A673 (cell line): ENCODE measurements around the gene STS. TPM values are rescaled to one million over a fixed set of nuclear protein-coding genes. Genes with fewer than 3 reads are reported as not detected.

Experiments used
- Bru-seq: library from RNA; stranded (reverse); fragments of 400-500 nt; gene quantifications from one replicate; lab custom pipeline; 2021; lab: Mats Ljungman, UMichigan
- BruChase-seq, 2 experiments: library from RNA; stranded (reverse); fragments of 400-500 nt; gene quantifications; one replicate each; lab custom pipeline; 2021; lab: Mats Ljungman, UMichigan
- BruUV-seq: library from RNA; stranded (reverse); fragments of 400-500 nt; replicated peaks from 2 replicates; lab custom pipeline; 2021; lab: Mats Ljungman, UMichigan
- CTCF ChIA-PET: fragments of 300-600 bp; sonication (Branson Sonifier 250); formaldehyde crosslinking; loops from one replicate; lab custom pipeline; 2022; ENCODE audit warnings: antibody characterized with exemption; lab: Charles Lee
- POLR2A ChIA-PET: fragments of 300-600 bp; sonication (Branson Sonifier 250); formaldehyde crosslinking; loops from one replicate; lab custom pipeline; 2022; ENCODE audit warnings: antibody characterized with exemption; ENCODE audit not compliant: low non-redundant PET; lab: Charles Lee
- DNase-seq: peaks from one replicate; pipeline ENCODE4 v3.0.0-alpha.2; 2015; ENCODE audit warnings: low spot score
- H3K27ac ChIP-seq: fragments of 200-600 bp; sonication (generic); 2 replicates; pipeline ENCODE4 v1.5.1; 2016; ENCODE audit warnings: mixed run types, low read depth, mild to moderate bottlenecking, mixed read lengths, antibody characterized with exemption, low read length; ENCODE audit not compliant: poor library complexity, severe bottlenecking
- H3K27me3 ChIP-seq: fragments of 200-600 bp; sonication (generic); replicated peaks from 2 replicates; pipeline ENCODE4 v1.6.1; 2017; ENCODE audit warnings: mixed run types, low read depth, mild to moderate bottlenecking, mixed read lengths, antibody characterized with exemption, low read length; ENCODE audit not compliant: insufficient read depth, poor library complexity
- H3K36me3 ChIP-seq: fragments of 200-600 bp; sonication (generic); 2 replicates; pipeline ENCODE4 v1.6.1; 2016; ENCODE audit warnings: mixed run types, mild to moderate bottlenecking, mixed read lengths, antibody characterized with exemption, low read length; ENCODE audit not compliant: insufficient read depth, poor library complexity, severe bottlenecking
- H3K4me1 ChIP-seq: fragments of 200-600 bp; sonication (generic); 2 replicates; pipeline ENCODE4 v1.6.1; 2017; ENCODE audit warnings: mixed run types, mild to moderate bottlenecking, mixed read lengths, antibody characterized with exemption, low read length; ENCODE audit not compliant: insufficient read depth, poor library complexity, severe bottlenecking
- H3K4me3 ChIP-seq: fragments of 200-600 bp; sonication (generic); 2 replicates; pipeline ENCODE4 v1.5.1; 2016; ENCODE audit warnings: low read depth, mixed run types, mild to moderate bottlenecking, mixed read lengths, low read length; ENCODE audit not compliant: poor library complexity, severe bottlenecking
- H3K9me3 ChIP-seq: fragments of 200-600 bp; sonication (generic); 2 replicates; pipeline ENCODE4 v1.6.1; 2016; ENCODE audit warnings: mixed run types, low read depth, mild to moderate bottlenecking, mixed read lengths, antibody characterized with exemption, low read length; ENCODE audit not compliant: poor library complexity, severe bottlenecking
- CTCF ChIP-seq: fragments of 300-800, 200-600 bp; sonication (generic); conservative IDR thresholded peaks from 2 replicates; pipeline ENCODE4 v1.5.1; 2017; ENCODE audit warnings: low read depth, mild to moderate bottlenecking, antibody characterized with exemption, low read length, moderate library complexity, mixed read lengths
- EZH2 ChIP-seq: fragments of 200-600 bp; sonication (generic); IDR thresholded peaks from 2 replicates; pipeline ENCODE4 v1.6.1; 2017; ENCODE audit warnings: borderline replicate concordance, low read depth, mild to moderate bottlenecking, mixed read lengths, antibody characterized with exemption, low read length; ENCODE audit not compliant: poor library complexity, severe bottlenecking
- intact Hi-C: fragments of 100-400 bp; cut with micrococcal nuclease; formaldehyde crosslinking; loops from one replicate; pipeline ENCODE4 v1.10.0; 2022; ENCODE audit not compliant: unreplicated experiment
- long read RNA-seq: library from polyadenylated mRNA; stranded (forward); transcript quantifications from one replicate; pipeline ENCODE4 v2.0.0, GENCODE V29; 2022
- total RNA-seq: library from RNA; stranded (reverse); gene quantifications from 2 replicates; pipeline ENCODE4 v1.2.3, GENCODE V29; 2021

STS gene, protein sequence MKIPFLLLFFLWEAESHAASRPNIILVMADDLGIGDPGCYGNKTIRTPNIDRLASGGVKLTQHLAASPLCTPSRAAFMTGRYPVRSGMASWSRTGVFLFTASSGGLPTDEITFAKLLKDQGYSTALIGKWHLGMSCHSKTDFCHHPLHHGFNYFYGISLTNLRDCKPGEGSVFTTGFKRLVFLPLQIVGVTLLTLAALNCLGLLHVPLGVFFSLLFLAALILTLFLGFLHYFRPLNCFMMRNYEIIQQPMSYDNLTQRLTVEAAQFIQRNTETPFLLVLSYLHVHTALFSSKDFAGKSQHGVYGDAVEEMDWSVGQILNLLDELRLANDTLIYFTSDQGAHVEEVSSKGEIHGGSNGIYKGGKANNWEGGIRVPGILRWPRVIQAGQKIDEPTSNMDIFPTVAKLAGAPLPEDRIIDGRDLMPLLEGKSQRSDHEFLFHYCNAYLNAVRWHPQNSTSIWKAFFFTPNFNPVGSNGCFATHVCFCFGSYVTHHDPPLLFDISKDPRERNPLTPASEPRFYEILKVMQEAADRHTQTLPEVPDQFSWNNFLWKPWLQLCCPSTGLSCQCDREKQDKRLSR
- 1.7 and 2.5 TPM in 2 replicates for total RNA-seq
- Bru-seq, nascent RNA = percentile 37 among the genes with signal in this experiment
- percentile 34 among the genes with signal in this experiment for BruChase-seq, experiment 1, labeled RNA remaining after a 2-hour chase
- BruChase-seq, experiment 2, labeled RNA remaining after a 6-hour chase = percentile 41 among the genes with signal in this experiment
- long read RNA-seq, partial matches to known transcripts = 0 of 2 reads
- long read RNA-seq, other reads (novel, unspliced or antisense) = 2 of 2 reads

DNA sequence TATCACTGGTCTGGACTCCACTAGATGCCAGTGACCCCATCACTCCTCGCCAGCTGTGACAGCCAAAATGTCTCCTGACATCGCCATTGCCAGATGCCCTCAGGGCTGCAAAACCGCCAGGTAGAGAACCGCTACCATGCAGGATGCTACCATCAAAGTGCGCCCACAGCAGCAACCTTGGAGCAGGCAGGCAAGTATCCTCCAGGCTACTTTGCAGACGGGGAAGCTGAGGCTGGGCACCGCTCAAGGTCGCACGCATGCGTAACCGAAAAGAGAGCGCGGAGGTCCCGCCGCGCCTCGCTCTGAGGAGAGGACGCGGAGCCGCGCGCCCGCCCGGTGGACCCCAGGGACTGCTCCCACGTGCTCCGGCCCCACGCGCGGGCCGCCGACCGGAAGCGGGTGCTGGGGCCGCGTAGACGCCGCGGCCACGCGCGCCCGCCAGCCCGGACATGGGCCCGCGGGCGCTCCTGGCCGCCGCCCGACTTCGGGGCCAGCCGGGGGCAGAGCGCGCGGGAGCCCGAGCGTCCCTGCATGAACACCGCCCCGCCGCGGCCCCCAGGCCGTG lies at the start of gene STS:
TSS of gene STS (plus strand) at position 300 of the 565 bp plus-strand sequence. CDS start 105,488 bp downstream, outside the sequence.
- TF ChIP-seq CTCF = no peak
- no peak for TF ChIP-seq EZH2
- Histone ChIP-seq H3K9me3 (no peaks in the 10 kb centered on the region), H3K36me3 (no peaks in the 10 kb centered on the region), H3K27me3 (no peaks in the 10 kb centered on the region), H3K4me1 (no peaks in the 10 kb centered on the region), H3K27ac (peak within 1 kb of the TSS; percentile 84), H3K4me3 (peak within 1 kb of the TSS; percentile 61)
- intact Hi-C loops = no loop called here
- no TSS peak for BruUV-seq
- ChIA-PET POLR2A (no interaction called here), CTCF (no interaction called here)
- peak; percentile 52 for DNase-seq

DNA sequence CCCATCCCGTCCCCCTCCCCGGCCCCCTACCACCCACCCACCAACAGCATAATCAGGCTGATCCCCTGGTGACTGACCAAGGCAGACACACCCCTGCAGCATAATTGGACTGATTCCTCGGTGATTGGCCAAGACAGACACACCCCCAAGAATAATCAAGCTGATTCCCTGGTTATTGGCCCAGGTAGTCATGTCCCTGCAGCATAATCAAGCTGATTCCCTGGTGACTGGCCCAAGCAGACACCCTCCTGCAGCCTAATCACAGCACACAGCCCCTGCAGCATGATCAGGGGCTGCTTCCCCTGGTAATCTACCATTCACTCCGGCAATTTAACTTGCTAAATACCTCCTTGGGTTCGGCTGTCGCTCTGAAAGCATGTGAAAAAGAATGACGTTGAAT lies 47.5 kb upstream of the STS start:
- intact Hi-C loops = no loop called here
- CTCF ChIA-PET = no interaction called here
- TF ChIP-seq CTCF = no peak
- no peak for TF ChIP-seq EZH2
- Histone ChIP-seq H3K4me3 (no peak overlapping the region), H3K4me1 (no peaks in the 10 kb centered on the region), H3K27me3 (no peaks in the 10 kb centered on the region), H3K27ac (no peak overlapping the region), H3K36me3 (peaks cover 5% of the 10 kb centered on the region), H3K9me3 (no peaks in the 10 kb centered on the region)
- POLR2A ChIA-PET = no interaction called here
- no TSS peak for BruUV-seq
- DNase-seq = no peak

GRCh38 chrX:7102119-7102518 lies 45.4 kb upstream of the STS start:
- Histone ChIP-seq H3K36me3 (peaks cover 5% of the 10 kb centered on the region), H3K27me3 (no peaks in the 10 kb centered on the region), H3K9me3 (no peaks in the 10 kb centered on the region), H3K27ac (no peak overlapping the region), H3K4me1 (no peaks in the 10 kb centered on the region), H3K4me3 (no peak overlapping the region)
- ChIA-PET CTCF (no interaction called here), POLR2A (no interaction called here)
- no peak for DNase-seq
- BruUV-seq = no TSS peak
- intact Hi-C loops = no loop called here
- TF ChIP-seq CTCF = no peak
- TF ChIP-seq EZH2 = no peak
